ENCODE data around the gene PPT1.

Gene PPT1

DNA sequence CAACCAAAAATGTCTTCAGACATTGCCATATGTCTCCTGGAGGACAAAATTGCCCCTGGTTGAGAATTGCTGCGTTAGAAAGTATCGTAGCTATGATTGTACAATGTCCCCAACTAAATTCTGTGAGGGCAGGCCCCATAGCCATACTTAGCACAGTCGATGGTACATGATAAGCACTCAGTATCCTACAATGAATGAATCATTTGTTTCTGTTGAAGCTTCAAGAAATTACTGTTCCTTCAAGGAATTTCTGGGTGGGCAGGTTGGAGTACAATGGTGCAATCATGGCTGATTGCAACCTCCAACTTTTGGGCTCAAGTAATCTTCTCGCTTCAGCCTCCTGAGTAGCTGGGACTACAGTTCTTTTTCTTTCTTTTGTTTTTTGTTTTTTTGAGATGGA lies 51.9 kb downstream of the PPT1 start:
- TF ChIP-seq, protein P1, sequence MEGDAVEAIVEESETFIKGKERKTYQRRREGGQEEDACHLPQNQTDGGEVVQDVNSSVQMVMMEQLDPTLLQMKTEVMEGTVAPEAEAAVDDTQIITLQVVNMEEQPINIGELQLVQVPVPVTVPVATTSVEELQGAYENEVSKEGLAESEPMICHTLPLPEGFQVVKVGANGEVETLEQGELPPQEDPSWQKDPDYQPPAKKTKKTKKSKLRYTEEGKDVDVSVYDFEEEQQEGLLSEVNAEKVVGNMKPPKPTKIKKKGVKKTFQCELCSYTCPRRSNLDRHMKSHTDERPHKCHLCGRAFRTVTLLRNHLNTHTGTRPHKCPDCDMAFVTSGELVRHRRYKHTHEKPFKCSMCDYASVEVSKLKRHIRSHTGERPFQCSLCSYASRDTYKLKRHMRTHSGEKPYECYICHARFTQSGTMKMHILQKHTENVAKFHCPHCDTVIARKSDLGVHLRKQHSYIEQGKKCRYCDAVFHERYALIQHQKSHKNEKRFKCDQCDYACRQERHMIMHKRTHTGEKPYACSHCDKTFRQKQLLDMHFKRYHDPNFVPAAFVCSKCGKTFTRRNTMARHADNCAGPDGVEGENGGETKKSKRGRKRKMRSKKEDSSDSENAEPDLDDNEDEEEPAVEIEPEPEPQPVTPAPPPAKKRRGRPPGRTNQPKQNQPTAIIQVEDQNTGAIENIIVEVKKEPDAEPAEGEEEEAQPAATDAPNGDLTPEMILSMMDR (conservative IDR thresholded peaks at IDR 0.05; ENCODE audit: low read length), result no peak
- H3K4me1 ChIP-seq (ENCODE audit: insufficient read depth, low read length, poor library complexity, severe bottlenecking), result peaks cover 54% of the 10 kb centered on the region
- H3K9me3 ChIP-seq (ENCODE audit: insufficient read depth, low read depth, low read length), result no peaks in the 10 kb centered on the region
- peaks cover 79% of the 10 kb centered on the region for H4K20me1 ChIP-seq (ENCODE audit: insufficient read depth, low read length, poor library complexity, severe bottlenecking)
- H3K4me3 ChIP-seq (ENCODE audit: low read length, poor library complexity, severe bottlenecking), result peak overlapping the region; percentile 5
- H3K9me2 ChIP-seq (replicated peaks; ENCODE audit: low read depth, low read length), result no peaks in the 10 kb centered on the region
- H3K79me2 ChIP-seq (ENCODE audit: insufficient read depth, low read length), result peaks cover 96% of the 10 kb centered on the region
- H3K27me3 ChIP-seq (ENCODE audit: insufficient read depth, low read length, poor library complexity, severe bottlenecking), result peaks cover 5% of the 10 kb centered on the region
- H2AFZ ChIP-seq (ENCODE audit: low read length), result no peak overlapping the region
- peak overlapping the region; percentile 99 for H3K4me2 ChIP-seq (ENCODE audit: low read depth, low read length, poor library complexity, severe bottlenecking)
- H3K36me3 ChIP-seq (ENCODE audit: insufficient read depth, low read length), result peaks cover 3% of the 10 kb centered on the region; the same call in 1 of the 2 replicates
- no peaks in the 10 kb centered on the region for H3F3A ChIP-seq (ENCODE audit: low read depth)
- no peak overlapping the region for H3K9ac ChIP-seq (ENCODE audit: low read depth, low read length, poor library complexity, severe bottlenecking)

DNA sequence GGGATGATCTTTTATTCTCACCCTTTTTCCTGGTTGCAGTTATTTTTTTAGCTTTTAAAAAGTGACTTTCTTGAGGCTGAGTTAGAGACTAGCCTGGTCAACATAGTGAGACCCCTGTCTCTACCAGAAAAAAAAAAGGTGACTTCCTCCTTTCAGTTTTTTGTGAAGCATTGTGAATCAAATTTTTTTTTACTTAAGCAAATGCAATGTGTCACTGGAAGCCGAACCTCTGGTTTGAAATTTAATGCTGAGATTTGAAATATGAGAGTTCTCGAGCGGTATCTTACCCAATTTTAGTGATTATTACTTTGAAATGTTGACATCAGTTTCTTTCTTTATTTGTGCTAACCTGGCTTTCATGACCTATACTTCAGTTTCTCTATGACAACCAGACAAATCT lies 52.9 kb downstream of the PPT1 start:
- TF ChIP-seq, protein P1 (conservative IDR thresholded peaks at IDR 0.05; ENCODE audit: low read length), result no peak
- no peak for TF ChIP-seq EZH2phosphoT487 (IDR thresholded peaks at IDR 0.05; ENCODE audit: borderline replicate concordance)
- no peak overlapping the region for H3K9ac ChIP-seq (ENCODE audit: low read depth, low read length, poor library complexity, severe bottlenecking)
- H3K4me2 ChIP-seq (ENCODE audit: low read depth, low read length, poor library complexity, severe bottlenecking), result peak overlapping the region; percentile 99
- H2AFZ ChIP-seq (ENCODE audit: low read length), result no peak overlapping the region
- peaks cover 5% of the 10 kb centered on the region for H3K27me3 ChIP-seq (ENCODE audit: insufficient read depth, low read length, poor library complexity, severe bottlenecking)
- H3K4me1 ChIP-seq (ENCODE audit: insufficient read depth, low read length, poor library complexity, severe bottlenecking), result peaks cover 49% of the 10 kb centered on the region
- H3F3A ChIP-seq (ENCODE audit: low read depth), result peaks cover 4% of the 10 kb centered on the region
- no peaks in the 10 kb centered on the region for H3K36me3 ChIP-seq (ENCODE audit: insufficient read depth, low read length)
- H3K9me3 ChIP-seq (ENCODE audit: insufficient read depth, low read depth, low read length), result no peaks in the 10 kb centered on the region
- peaks cover 69% of the 10 kb centered on the region for H4K20me1 ChIP-seq (ENCODE audit: insufficient read depth, low read length, poor library complexity, severe bottlenecking)
- H3K9me2 ChIP-seq (replicated peaks; ENCODE audit: low read depth, low read length), result no peaks in the 10 kb centered on the region
- H3K79me2 ChIP-seq (ENCODE audit: insufficient read depth, low read length), result peaks cover 85% of the 10 kb centered on the region
- peak overlapping the region; percentile 97 for H3K4me3 ChIP-seq (ENCODE audit: low read length, poor library complexity, severe bottlenecking)

DNA sequence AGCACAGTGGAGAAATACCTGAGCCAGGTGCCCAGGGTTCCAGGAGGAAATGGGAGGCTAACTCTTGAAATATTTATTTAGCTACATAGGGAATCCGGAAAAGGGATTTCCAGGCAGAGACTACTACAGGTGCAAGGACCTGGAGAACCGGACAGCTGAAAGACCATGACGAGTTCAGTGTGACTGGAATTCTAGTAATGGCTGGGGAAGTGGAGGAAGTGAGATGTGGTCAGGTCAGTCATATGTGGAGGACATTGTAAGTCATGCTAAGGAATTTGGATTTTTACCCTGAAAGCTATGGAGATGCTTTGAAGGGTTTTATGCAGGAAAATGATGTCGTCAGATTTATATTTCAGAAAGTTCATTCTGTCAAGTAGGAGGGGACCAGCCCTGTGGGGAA lies 54.7 kb downstream of the PPT1 start:
- H3F3A ChIP-seq (ENCODE audit: low read depth), result peaks cover 10% of the 10 kb centered on the region
- H3K9me3 ChIP-seq (ENCODE audit: insufficient read depth, low read depth, low read length), result no peaks in the 10 kb centered on the region
- peaks cover 55% of the 10 kb centered on the region for H4K20me1 ChIP-seq (ENCODE audit: insufficient read depth, low read length, poor library complexity, severe bottlenecking)
- TF ChIP-seq, protein P1 (conservative IDR thresholded peaks at IDR 0.05; ENCODE audit: low read length), result no peak
- TF ChIP-seq EZH2phosphoT487 (IDR thresholded peaks at IDR 0.05; ENCODE audit: borderline replicate concordance), result no peak
- peak overlapping the region; percentile 97 for H3K4me3 ChIP-seq (ENCODE audit: low read length, poor library complexity, severe bottlenecking)
- peaks cover 53% of the 10 kb centered on the region for H3K4me1 ChIP-seq (ENCODE audit: insufficient read depth, low read length, poor library complexity, severe bottlenecking)
- no peak overlapping the region for H2AFZ ChIP-seq (ENCODE audit: low read length)
- peak overlapping the region; percentile 99 for H3K4me2 ChIP-seq (ENCODE audit: low read depth, low read length, poor library complexity, severe bottlenecking)
- H3K79me2 ChIP-seq (ENCODE audit: insufficient read depth, low read length), result peaks cover 68% of the 10 kb centered on the region
- H3K36me3 ChIP-seq (ENCODE audit: insufficient read depth, low read length), result no peaks in the 10 kb centered on the region
- peak overlapping the region; percentile 91 for H3K9ac ChIP-seq (ENCODE audit: low read depth, low read length, poor library complexity, severe bottlenecking)
- peaks cover 5% of the 10 kb centered on the region for H3K27me3 ChIP-seq (ENCODE audit: insufficient read depth, low read length, poor library complexity, severe bottlenecking)
- H3K9me2 ChIP-seq (replicated peaks; ENCODE audit: low read depth, low read length), result no peaks in the 10 kb centered on the region

Data from Loucy (cell line).